ENCODE measurements around the gene ASTN2.

Gene ASTN2

DNA sequence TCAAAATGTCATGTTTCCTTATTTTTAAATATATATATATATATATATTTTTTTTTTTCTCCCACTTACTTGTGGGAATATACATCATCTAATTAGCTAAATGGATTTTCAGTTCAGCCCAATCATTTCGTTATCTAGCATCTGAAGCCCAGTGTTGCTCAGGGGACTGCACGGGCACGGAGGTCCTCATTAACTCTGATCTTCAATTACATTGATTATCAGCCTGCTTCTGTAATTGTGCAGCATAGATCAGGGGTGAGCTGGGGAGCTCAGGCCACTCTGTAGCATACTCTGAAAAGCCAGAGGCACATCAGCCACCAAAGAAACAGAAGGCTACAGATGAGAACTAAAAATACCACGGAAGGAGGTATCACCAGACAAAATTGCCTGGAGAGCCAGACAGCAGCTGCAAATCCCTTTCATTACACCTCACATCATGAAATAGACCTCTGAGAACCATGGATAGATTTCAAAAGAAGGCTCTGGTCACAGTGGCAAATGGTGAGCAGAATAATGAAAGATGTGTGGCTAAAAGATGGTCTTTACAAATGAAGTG lies 401.3 kb downstream of the ASTN2 start:
- no peak for DNase-seq (ENCODE audit: low spot score)

DNA sequence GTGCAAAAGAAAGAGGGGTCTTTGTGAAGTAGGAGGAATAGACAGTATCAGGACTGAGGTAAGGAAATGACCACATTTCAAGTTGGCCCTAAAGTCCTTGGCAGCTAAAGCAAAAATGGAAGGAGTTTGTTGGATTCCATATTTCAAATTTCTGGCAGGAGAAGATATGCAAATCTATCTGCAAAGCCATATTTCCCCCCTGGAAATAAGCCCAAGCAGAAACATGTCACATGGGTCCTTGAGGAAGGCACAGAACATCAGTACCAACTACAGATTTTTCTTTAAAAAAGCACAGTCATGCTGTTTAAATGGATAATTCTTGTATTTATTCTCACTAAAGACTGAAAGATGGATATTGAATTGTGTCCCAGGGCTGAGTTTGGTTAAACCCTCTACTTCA lies 404.8 kb downstream of the ASTN2 start:
- DNase-seq (ENCODE audit: low spot score) = no peak

DNA sequence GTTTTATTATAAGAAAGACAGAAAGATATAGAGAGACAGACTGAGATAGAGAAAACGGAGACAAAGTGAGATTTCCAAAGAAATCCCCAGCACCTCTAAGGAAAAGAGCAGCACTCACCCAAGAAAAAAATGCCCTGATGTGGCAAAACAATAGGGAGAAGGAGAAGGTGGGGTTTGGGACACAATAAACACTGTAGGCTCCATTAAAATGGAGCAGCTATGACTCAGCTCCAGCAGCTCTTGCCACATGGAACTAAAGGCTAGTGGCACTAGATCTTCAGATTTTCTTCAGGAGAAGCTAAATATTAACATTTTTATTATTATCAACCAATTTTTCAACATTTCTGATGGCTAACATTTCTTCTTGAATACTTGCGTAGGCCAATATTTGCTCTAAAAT lies 406.0 kb downstream of the ASTN2 start:
- DNase-seq (ENCODE audit: low spot score) = no peak

DNA sequence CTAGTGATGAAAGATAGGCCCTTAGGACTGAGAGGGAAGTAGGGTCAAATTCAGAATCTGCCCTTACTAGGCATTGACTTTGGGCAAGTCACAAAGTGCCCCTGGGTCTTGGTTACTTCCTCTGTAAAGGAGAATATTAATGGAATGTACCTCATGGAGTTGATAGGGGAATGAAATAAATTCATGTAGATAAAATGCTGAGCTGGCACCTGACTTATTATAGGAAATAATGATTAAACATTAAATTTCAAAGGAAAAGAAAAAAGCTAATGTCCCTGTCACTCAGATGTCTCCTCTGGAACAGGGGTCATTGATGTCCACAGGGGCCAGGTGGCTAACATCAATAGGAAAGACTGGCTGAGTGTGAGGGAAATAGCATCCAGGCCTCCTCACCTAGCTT lies 406.4 kb downstream of the ASTN2 start:
- DNase-seq (ENCODE audit: low spot score) = no peak

DNA sequence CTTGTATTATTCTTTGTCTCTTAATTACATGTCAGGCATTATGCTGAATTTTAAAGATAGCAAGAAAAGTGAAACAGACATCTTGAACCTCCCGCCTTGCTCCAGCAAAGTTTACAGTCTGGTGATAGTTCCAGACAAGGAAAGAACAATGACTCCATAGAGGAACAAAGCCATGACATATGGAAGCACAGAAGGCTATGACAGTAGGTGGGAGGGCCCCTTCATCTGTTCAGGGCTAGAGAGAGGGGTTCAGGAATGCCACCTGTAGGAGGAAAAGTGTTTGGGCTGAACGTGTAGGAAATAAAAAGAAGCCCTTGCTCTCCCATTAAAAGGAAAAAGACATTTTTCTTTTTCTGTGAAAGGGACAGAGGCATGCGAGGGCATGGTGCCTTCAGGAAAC lies 412.2 kb downstream of the ASTN2 start:
- DNase-seq (ENCODE audit: low spot score) = no peak

DNA sequence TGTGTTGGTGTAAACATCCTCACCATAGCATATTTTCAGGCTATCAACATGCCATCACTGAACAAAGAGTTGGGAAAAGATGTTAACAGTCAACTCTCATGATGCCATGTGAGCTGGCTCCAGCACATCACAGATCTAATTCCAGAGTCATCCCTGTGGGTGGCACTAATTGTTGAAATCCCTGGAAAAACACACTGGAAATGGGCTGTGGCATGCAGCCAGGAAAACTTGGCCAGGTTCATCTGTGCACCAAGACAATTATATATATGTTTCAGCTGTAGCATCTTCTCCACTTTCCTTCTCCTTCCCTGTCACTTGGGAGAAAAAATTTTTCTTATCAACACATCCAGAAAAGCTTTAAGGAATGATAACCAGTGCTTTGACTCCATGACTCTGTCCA lies 414.0 kb downstream of the ASTN2 start:
- no peak for DNase-seq (ENCODE audit: low spot score)

DNA sequence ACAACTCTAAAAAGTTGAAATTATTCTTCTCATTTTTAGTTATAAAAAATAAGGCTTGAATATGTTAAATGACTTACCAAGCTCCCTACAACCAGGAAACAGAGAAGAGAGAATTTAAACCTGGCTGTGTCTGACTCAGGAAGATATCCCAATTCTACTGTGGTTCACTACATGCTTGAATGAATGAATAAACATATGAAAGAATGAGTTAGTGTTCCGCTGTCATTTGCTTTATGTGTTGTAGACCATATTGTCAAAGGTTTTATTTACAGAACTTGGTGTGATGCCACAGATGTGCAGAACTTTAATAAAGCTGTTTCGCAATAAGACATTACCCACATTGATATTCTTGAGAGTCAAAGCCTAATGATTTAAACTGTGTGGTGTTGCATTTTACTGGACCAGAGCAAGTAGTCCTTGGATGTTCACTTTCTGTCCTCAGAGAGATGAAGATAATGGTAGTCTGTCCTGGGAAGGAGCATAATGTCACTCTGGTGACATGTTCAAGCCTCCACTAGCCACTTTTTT lies 414.6 kb downstream of the ASTN2 start:
- no peak for DNase-seq (ENCODE audit: low spot score)

DNA sequence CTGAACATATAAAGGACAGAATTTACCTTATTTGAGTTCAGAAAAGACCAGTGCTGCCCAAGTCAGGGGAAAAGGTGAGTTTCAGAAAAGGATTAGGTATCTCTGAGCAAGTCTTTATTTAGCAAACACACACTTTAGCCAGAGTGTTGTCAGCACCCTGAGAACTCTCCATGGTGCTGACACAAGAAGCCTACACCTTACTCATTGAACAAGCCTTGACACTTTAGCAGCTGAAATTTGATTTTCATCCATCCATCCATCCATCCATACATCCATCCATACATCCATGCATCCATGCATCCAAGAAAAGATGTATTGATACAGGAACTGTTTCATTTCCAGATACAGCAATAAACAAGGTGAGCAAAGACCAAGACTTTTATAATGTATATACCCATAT lies 416.6 kb downstream of the ASTN2 start:
- DNase-seq (ENCODE audit: low spot score) = no peak

DNA sequence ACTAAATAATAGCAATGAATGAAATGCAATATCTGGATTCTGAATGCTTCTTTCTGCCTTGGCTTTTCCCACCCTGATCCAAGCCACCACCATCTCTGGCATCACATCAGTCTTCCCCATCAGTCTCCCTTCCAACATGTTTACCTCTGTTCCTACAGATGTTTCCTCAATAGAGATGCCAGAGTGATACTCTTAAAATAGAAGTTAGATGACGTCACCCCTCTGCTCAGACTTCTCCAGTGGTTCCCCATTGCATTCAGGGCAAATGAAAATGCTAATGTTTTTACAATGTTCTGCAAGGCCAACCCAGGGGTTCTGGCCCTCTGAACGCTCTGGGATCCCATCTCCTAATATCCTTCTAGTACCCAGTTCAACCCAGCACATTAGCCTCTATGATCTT lies 422.0 kb downstream of the ASTN2 start:
- no peak for DNase-seq (ENCODE audit: low spot score)

DNA sequence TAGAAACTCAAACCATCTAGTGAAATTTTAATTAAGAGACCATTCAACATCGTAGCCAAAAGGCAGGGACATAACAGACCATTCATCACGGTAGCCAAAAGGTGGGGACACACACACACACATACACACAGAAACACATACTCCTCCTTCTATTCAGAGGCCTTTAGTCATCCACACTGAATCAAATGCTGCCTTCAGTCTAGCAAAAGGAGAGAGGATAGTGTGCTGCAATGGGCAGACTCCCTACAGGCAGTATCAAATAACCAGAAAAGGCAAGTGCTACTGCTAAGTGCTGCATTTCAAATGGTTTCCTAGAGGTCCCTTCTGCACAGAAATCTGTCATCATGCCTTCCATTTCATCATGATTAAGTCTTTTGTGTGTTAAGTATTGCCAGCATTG lies 423.8 kb downstream of the ASTN2 start:
- no peak for DNase-seq (ENCODE audit: low spot score)

DNA sequence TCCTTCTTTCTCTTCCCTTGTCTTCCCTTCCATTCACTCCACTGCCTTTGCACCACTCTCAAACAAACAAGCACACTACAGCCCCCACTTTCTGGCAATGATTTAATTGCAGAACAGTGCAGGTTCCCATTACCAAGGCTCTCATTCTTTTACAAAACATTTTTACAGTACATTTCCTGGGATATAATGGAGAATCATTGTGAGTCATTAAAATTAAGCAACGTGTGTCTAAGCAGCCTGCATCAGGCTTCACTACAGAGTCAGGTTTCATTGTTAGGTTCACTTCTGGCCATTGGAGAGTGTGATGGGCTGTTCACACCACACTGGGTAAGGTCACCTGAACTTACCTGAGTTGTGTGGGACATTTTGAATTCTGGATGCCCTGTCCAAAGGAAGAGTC lies 424.3 kb downstream of the ASTN2 start:
- DNase-seq (ENCODE audit: low spot score) = no peak

DNA sequence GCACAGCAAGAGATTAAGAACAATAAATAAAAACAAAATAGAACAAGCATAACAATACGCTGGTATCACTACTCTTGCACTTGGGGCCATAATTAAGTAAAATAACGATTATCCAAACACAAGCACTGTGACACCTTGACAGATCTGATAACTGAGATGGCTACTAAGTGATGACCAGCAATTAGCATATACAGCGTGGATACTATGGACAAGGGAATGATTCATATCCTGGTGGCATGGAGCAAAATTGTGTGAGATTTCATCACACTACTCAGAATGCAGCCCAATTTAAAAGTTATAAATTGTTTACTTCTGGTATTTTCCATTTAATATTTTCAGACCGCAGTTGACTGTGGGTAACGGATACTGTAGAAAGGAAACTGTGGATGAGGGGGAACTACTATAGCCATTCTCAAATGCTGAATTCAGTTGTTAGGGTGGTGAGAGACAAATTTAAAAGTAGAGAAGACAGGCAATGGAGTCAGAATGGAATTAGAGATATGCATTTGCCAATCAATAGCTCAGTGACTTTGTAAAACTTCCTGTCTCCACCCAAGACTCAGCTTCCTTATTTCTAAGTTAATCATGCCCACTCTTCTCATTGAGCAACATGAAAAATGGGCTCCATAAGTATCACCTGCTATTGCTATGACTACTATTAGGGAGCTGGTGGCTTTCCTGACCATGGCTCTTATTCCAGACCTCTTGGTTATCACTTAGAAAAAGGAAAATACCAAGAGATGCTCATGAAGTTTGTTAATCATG lies 427.0 kb downstream of the ASTN2 start:
- DNase-seq (ENCODE audit: low spot score) = no peak

DNA sequence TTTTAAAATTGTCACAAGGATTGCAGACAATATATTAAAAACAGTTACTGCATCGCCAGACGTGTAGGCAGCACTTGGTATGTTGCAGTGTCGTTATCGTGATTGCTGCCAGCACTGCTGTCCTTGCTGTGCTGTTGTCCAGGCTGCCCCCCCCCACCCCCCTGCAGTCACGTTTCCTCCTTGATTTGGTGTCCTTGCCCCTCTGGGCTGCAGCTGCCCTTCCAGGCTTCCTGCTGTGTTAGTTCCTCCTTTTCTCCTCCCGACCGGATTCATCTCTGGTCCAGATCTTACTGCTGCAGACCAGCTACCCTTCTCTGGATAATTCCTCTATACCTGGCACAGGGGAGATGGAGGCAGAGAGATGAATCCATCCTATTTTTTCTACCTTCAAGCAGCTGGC lies 428.8 kb downstream of the ASTN2 start:
- no peak for DNase-seq (ENCODE audit: low spot score)

DNA sequence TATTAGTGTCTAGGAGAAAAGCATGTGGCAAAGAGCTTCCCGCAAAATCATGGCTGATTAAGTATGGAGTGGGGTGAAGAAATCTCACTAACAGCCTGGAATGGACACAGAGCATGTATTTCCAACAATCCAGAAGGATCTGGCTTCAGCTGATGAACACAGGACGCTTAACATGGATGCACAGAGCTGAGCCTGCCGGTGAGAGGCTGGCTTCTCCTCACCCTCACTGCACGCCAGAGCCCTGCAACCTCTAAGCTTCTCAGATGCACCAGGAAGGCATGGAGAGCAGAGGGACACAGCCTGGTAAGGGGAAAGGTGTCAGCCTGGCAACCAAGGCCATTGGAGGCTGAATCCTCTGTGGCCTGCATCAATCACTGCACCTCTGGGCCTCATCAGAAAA lies 429.3 kb downstream of the ASTN2 start:
- no peak for DNase-seq (ENCODE audit: low spot score)

DNA sequence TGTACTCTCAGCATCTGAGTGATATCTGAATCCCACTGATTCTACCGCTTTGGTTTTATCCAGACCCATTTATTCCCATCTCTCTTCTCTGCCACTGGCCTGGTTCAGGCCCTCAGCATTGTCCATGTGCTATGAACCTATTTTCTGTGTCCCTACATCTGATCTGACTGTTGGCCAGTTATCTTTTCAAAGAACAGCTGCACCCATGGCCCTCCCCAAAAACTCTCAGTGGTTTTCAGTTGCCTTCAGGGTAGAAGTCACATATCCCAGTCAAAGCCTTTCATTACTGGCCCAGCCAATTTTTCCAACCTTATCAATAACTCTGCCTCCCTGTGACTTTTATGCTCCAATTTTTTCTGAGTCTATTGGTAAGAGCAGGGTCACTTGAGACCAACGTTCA lies 430.7 kb downstream of the ASTN2 start:
- no peak for DNase-seq (ENCODE audit: low spot score)

DNA sequence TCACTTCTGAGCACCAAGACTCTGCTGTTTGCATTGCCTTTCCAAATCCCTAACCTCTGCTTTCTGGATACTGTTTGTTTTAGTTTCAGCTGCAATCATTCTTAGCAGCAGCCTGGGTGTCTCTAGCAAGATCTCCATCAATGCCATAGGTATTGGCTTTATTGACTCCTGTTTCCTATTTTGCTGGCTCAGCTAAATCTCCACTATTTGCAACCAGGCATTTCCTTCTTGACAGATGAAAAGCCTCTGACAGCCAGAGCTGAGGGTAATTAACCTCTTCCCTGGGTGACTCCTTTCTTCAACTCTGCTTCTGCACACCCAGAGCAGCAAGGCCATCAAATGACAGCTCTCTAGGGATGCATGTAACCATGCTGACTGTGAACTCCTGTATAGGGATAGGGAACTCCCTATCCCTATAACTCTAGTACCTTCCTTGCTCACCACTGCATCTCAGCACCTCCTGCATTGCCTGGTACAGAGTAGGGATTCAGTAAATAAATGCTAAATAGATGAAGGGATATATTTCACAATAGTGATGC lies 434.2 kb downstream of the ASTN2 start:
- DNase-seq (ENCODE audit: low spot score) = no peak

DNA sequence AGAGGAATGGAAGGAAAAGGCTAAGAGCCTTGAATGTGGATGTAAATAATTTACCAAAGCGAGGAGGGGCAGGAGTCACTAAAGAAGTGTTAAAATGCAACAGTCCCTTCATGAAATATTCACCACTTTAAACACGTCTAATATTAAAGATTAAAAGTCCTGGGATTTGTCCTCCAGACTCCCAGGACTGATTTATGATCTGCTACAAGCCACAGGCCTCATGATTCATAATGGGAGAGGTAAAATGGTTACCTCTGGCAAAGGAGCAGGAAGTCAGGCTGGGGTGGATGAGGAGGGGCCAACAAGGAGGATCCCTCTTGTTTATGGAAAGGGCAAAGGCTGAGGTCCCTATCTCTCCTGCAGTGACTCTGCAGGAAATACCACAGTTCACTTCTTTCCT lies 435.4 kb downstream of the ASTN2 start:
- no peak for DNase-seq (ENCODE audit: low spot score)

DNA sequence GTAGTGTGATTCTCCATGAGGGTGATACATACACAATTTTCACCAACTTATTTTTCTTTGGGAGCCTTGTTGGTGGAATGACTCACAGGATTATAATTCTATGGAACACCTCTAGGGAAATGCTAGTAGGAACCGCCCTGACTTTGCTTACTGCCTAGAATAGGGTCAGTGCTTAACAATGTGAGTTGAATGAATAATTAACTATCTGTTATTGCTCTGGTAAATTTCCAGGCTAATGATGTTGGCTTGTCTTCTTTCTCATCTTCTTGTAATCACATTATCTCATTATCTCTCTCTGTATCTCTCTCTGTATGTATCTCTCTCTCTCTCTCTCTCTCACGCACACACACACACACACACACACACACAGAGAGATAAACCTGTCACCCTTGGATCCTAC lies 436.7 kb downstream of the ASTN2 start:
- DNase-seq (ENCODE audit: low spot score) = no peak

DNA sequence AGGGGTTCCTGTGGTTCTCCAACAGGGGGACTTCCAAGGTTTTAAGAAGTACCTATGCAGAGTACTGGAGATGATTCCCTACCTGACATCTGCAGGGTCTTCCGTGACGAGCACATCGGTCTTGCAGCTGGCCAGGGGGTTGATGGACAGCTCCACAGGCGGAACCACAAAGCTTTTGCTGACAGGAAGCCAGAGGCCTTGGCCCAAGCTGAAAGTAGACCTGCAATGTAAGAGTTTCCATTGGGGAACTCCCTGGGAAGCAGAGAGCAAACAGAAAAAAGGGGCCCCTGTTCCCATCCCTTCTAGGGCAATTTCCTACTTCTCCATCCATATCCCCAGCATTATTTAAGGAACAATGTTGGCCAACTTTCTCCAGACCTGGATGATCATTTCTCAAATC lies 439.7 kb downstream of the ASTN2 start:
- DNase-seq (ENCODE audit: low spot score) = no peak

DNA sequence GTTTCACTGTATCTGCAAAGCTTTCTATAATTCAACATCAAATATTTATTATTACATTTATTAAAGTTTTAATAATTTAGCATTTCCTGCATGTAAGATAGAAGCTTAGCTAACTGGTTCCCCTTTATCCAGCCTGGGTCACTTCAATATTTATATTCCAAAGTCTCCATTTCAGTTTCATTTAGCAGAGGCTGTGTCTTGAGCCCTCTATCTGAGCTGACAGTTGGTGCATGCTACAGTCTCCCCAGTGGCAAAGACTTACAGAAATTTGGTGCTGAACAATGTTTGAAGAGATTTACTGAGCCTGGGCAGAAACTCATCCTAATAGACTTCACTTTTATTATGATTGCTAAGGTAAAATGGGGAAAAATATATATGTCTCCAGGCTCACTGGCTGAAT lies 448.7 kb downstream of the ASTN2 start:
- no peak for DNase-seq (ENCODE audit: low spot score)

DNA sequence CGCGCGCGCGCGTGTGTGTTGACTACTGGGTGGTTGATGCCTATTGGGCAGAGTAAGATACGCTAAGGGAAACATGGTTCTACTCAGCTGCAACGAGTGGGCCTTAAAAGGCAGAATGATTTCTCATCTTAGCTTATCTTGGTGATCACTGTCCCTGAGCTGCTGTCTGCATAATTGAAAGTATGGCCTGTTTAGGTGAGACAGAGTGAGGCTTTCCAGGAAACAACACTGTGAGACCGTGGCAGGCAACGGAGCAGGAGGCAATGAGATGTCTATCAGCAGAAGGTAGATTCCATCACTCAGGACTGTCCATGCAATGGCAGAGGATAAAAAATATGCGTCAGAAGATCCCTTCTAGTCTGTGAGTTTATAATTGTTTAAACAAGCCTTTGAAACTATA lies 450.6 kb downstream of the ASTN2 start:
- DNase-seq (ENCODE audit: low spot score) = no peak

DNA sequence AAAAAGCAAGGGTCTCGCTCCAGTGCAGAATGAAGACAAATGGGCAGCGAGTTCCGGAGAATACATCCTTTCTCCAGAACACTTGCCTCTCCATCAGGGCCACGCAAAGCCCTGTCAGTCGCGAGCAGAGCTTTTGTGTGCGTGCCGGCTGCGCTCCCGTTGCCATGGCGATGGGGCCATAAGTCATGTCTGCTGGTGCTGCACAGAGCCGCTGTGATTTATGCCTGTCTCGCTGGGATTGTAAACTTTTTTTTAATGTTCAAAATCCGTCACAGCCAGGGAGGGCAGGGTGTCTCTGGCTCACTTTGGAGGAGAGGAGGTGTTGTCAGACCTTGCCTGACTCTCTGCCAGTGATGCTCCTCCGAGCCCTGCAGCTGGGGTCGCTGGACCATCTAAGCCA lies 455.0 kb downstream of the ASTN2 start:
- DNase-seq (ENCODE audit: low spot score) = no peak

DNA sequence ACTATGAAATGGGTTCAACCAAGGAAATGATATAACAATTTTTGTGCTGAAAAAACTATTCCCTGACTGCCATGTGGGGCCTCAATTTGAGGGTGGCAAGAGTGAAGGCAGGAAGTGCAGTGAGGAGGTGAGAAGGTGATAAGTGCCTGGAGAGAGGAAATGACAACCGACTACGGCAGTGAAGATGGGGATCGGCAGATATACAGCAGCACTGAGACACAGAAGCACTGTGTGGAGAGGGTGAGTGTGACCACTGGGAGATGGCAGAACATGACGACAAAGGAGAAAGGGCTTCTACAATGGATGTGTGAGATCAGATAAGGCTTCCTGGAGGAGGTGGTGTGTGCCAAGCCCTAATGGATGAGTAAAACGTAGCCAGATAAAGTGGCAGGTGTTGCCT lies 456.0 kb downstream of the ASTN2 start:
- no peak for DNase-seq (ENCODE audit: low spot score)

DNA sequence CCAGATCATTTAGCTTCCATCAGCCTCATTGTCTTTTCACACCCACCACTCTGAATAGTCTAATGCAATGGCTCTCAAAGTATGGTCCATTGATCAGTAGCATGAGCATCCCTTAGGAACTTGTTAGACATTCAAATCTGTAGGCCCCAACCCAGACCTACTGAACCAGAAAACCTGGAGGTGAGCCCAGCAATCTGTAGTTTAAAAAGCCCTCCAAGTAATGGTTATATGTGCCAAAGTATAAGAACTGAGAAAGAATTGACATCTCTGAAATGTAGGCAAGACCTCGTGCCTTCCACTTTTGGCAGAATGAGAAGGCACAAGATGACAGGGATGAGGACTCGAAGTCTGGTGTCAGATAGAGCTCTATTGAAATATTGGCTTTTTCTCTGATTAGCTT lies 460.1 kb downstream of the ASTN2 start:
- no peak for DNase-seq (ENCODE audit: low spot score)

All from germinal center (tissue), 1 donor.